Panc1 (cell line): ENCODE results near the gene MARCHF3. TPM values are rescaled to one million over a fixed set of nuclear protein-coding genes. Genes with fewer than 3 reads are reported as not detected.

ENCODE experiments used
- ATAC-seq: fragments of 200-7000 bp; cut with Tn5 transposase; 2 replicates; pipeline ENCODE4 v1.9.1; 2020; ENCODE audit warnings: mild to moderate bottlenecking, moderate library complexity
- BruUV-seq: library from RNA; stranded (reverse); fragments of 400-500 nt; replicated peaks from 2 replicates; lab custom pipeline; 2021; lab: Mats Ljungman, UMichigan
- CTCF ChIA-PET: fragments of 300-600 bp; sonication (Branson Sonifier 250); formaldehyde crosslinking; loops from one replicate; lab custom pipeline; 2022; ENCODE audit warnings: antibody characterized with exemption; lab: Charles Lee
- POLR2A ChIA-PET: fragments of 300-600 bp; sonication (Branson Sonifier 250); formaldehyde crosslinking; loops from one replicate; lab custom pipeline; 2022; ENCODE audit warnings: antibody characterized with exemption; lab: Charles Lee
- DNase-seq: peaks from one replicate; pipeline ENCODE4 v3.0.0-alpha.2; 2010; ENCODE audit warnings: low read depth, low spot score
- H3K27ac ChIP-seq: 2 replicates; pipeline ENCODE4 v1.5.1; 2011; ENCODE audit warnings: mild to moderate bottlenecking, low read length, inconsistent platforms
- H3K27me3 ChIP-seq: fragments of 200-500 bp; sonication (Bioruptor generic); 2 replicates; pipeline ENCODE4 v1.6.0; 2014; ENCODE audit warnings: low read length, inconsistent platforms; ENCODE audit not compliant: control insufficient read depth, insufficient read depth
- H3K36me3 ChIP-seq: fragments of 200-500 bp; sonication (Bioruptor generic); 2 replicates; pipeline ENCODE4 v1.5.1; 2014; ENCODE audit warnings: inconsistent platforms, mild to moderate bottlenecking, low read length, moderate library complexity; ENCODE audit not compliant: control insufficient read depth, insufficient read depth
- H3K4me1 ChIP-seq: 2 replicates; pipeline ENCODE4 v1.5.1; 2011; ENCODE audit warnings: inconsistent platforms, mild to moderate bottlenecking, low read length, moderate library complexity; ENCODE audit not compliant: control insufficient read depth, insufficient read depth
- H3K4me3 ChIP-seq, 2 experiments: 2 replicates each; pipeline ENCODE4 v1.5.1; 2011 to 2012; ENCODE audit warnings: low read depth in 2 of 2, low read length in 2 of 2, mild to moderate bottlenecking in 2 of 2, inconsistent platforms in 1 of 2, moderate library complexity in 1 of 2
- H3K9me3 ChIP-seq: fragments of 200-500 bp; sonication (Bioruptor generic); 2 replicates; pipeline ENCODE4 v1.5.1; 2014; ENCODE audit warnings: low read depth, mild to moderate bottlenecking, inconsistent platforms, low read length, moderate library complexity; ENCODE audit not compliant: control insufficient read depth, insufficient read depth
- POLR2AphosphoS5 ChIP-seq: IDR thresholded peaks from 2 replicates; pipeline ENCODE4 v1.6.1; 2012; ENCODE audit warnings: mild to moderate bottlenecking, low read depth, low read length, moderate library complexity
- REST ChIP-seq, 2 experiments: IDR thresholded peaks; 2 replicates each; pipeline ENCODE4 v1.6.1; 2011 to 2012; ENCODE audit warnings: low read depth in 2 of 2, control low read depth in 1 of 2, low read length in 1 of 2, mild to moderate bottlenecking in 1 of 2, moderate library complexity in 1 of 2; ENCODE audit not compliant: insufficient read depth in 1 of 2
- SIN3A ChIP-seq: IDR thresholded peaks from 2 replicates; pipeline ENCODE4 v1.6.1; 2012; ENCODE audit warnings: low read depth, mild to moderate bottlenecking, low read length, moderate library complexity, borderline replicate concordance; ENCODE audit not compliant: insufficient read depth
- TCF7L2 ChIP-seq: IDR thresholded peaks from 2 replicates; pipeline ENCODE4 v1.6.1; 2011; ENCODE audit warnings: mild to moderate bottlenecking, low read depth, low read length, inconsistent platforms
- in situ Hi-C: cut with HindIII; loops from 2 replicates; pipeline ENCODE4 v1.10.0; 2016; ENCODE audit warnings: low sequenced_read_pairs, low pct_unique_long_range_greater_than_20kb
- intact Hi-C: fragments of 100-400 bp; cut with micrococcal nuclease; formaldehyde crosslinking; loops from one replicate; pipeline ENCODE4 v1.10.0; 2022; ENCODE audit not compliant: unreplicated experiment
- total RNA-seq: library from RNA; stranded (reverse); gene quantifications from one replicate; pipeline ENCODE4 v1.2.1, GENCODE V29; 2021; ENCODE audit not compliant: unreplicated experiment
- TF ChIP-seq, protein P1 (sequence below): fragments of 450-650 bp; IDR thresholded peaks from 2 replicates; pipeline ENCODE4 v1.5.1; 2017; ENCODE audit warnings: mild to moderate bottlenecking

Gene MARCHF3
- total RNA-seq, 1 experiment from 2014 or later = 3.0 TPM

GRCh38 chr5:126852091-126852571, 178.2 kb downstream of the MARCHF3 start:
- ChIA-PET CTCF (no interaction called here), POLR2A (no interaction called here)
- DNase-seq = no peak
- intact Hi-C loops = no loop called here
- Histone ChIP-seq H3K9me3 (no peaks in the 10 kb centered on the region), H3K27ac (no peak overlapping the region), H3K27me3 (no peaks in the 10 kb centered on the region), H3K4me1 (no peaks in the 10 kb centered on the region), H3K4me3 (no peak overlapping the region), H3K36me3 (no peaks in the 10 kb centered on the region)
- BruUV-seq = no TSS peak
- ATAC-seq = no peak
- no peak for TF ChIP-seq POLR2AphosphoS5
- TF ChIP-seq SIN3A = no peak
- no peak for TF ChIP-seq TCF7L2
- no peak for TF ChIP-seq REST (IDR thresholded peaks at IDR 0.05; ENCODE audit: insufficient read depth in 1 of 2, low read depth in 2 of 2, low read length in 1 of 2)
- TF ChIP-seq, protein P1, sequence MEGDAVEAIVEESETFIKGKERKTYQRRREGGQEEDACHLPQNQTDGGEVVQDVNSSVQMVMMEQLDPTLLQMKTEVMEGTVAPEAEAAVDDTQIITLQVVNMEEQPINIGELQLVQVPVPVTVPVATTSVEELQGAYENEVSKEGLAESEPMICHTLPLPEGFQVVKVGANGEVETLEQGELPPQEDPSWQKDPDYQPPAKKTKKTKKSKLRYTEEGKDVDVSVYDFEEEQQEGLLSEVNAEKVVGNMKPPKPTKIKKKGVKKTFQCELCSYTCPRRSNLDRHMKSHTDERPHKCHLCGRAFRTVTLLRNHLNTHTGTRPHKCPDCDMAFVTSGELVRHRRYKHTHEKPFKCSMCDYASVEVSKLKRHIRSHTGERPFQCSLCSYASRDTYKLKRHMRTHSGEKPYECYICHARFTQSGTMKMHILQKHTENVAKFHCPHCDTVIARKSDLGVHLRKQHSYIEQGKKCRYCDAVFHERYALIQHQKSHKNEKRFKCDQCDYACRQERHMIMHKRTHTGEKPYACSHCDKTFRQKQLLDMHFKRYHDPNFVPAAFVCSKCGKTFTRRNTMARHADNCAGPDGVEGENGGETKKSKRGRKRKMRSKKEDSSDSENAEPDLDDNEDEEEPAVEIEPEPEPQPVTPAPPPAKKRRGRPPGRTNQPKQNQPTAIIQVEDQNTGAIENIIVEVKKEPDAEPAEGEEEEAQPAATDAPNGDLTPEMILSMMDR = no peak
- in situ Hi-C loops = no loop called here

DNA sequence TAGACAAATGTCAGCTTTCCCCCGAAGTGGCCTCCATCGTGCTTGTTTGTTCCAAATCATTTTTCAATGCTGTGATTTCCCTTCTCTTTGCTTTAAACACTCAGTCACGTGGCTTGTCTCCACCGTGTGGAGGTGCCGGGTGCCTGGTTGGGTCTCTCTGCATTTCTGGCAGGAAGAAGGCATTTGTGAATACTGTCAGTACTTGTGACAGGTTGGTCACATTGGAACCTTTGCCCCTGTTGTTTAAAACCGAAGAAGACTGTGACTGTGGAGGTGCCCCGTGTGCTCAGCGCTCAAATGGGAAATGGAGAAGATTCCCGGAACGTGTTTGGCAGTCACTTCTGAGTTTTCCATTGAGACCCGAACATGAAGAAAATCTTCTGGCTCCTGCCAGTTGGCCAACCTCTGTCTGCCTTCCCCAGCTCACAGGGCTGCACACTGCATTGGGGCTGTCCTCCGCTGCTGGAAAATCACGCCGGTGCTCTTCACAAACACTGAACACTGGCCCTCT, 178.8 kb downstream of the MARCHF3 start:
- no peak overlapping the region for H3K27ac ChIP-seq
- no peak overlapping the region for H3K4me3 ChIP-seq
- no TSS peak for BruUV-seq
- H3K27me3 ChIP-seq = no peaks in the 10 kb centered on the region
- ATAC-seq (no peak), DNase-seq (no peak)
- H3K36me3 ChIP-seq = no peaks in the 10 kb centered on the region
- intact Hi-C loops = no loop called here
- H3K9me3 ChIP-seq = no peaks in the 10 kb centered on the region
- CTCF ChIA-PET = no interaction called here
- POLR2A ChIA-PET = no interaction called here
- no peaks in the 10 kb centered on the region for H3K4me1 ChIP-seq
- TF ChIP-seq, protein P1 = no peak
- TF ChIP-seq TCF7L2 (no peak), POLR2AphosphoS5 (no peak), REST (IDR thresholded peaks at IDR 0.05; ENCODE audit: insufficient read depth in 1 of 2, low read depth in 2 of 2, low read length in 1 of 2) (no peak), SIN3A (no peak)
- in situ Hi-C loops = no loop called here
